HEK293T (cell line): ENCODE results near the gene CDK5RAP2.

Experiments
- CTCF ChIA-PET: fragments of 350-600 bp; formaldehyde crosslinking; extraction: SDS; loops from one replicate; lab custom pipeline; 2021; ENCODE audit warnings: antibody characterized with exemption, inconsistent platforms; lab: Yijun Ruan, JAX
- POLR2A ChIA-PET: fragments of 350-600 bp; formaldehyde crosslinking; extraction: SDS; loops from one replicate; lab custom pipeline; 2020; ENCODE audit warnings: antibody characterized with exemption, inconsistent platforms; lab: Yijun Ruan, JAX
- DNase-seq: peaks from one replicate; pipeline ENCODE4 v3.0.0; 2012; ENCODE audit warnings: mixed read lengths; ENCODE audit errors: extremely low spot score
- ARNT ChIP-seq: fragments of 450-650 bp; IDR thresholded peaks from 2 replicates; pipeline ENCODE4 v1.6.1; 2017; ENCODE audit warnings: mild to moderate bottlenecking
- BHLHE40 ChIP-seq: fragments of 450-650 bp; IDR thresholded peaks from 2 replicates; pipeline ENCODE4 v1.6.1; 2016; ENCODE audit warnings: mild to moderate bottlenecking, moderate library complexity, borderline replicate concordance
- CTBP1 ChIP-seq: fragments of 450-650 bp; IDR thresholded peaks from 2 replicates; pipeline ENCODE4 v1.6.1; 2016; ENCODE audit warnings: borderline replicate concordance
- ELF4 ChIP-seq: fragments of 450-650 bp; IDR thresholded peaks from 2 replicates; pipeline ENCODE4 v1.6.1; 2017; ENCODE audit warnings: antibody characterized with exemption
- FOXA1 ChIP-seq: fragments of 450-650 bp; IDR thresholded peaks from 2 replicates; pipeline ENCODE4 v1.6.1; 2016; ENCODE audit warnings: mild to moderate bottlenecking
- FOXK2 ChIP-seq: fragments of 450-650 bp; IDR thresholded peaks from 2 replicates; pipeline ENCODE4 v1.6.1; 2016; ENCODE audit warnings: mild to moderate bottlenecking
- FOXM1 ChIP-seq: fragments of 450-650 bp; IDR thresholded peaks from 2 replicates; pipeline ENCODE4 v1.6.1; 2017; ENCODE audit warnings: mild to moderate bottlenecking, borderline replicate concordance
- HDGF ChIP-seq: fragments of 450-650 bp; IDR thresholded peaks from 2 replicates; pipeline ENCODE4 v1.6.1; 2017; ENCODE audit warnings: antibody characterized with exemption, borderline replicate concordance
- L3MBTL2 ChIP-seq: fragments of 450-650 bp; conservative IDR thresholded peaks from 2 replicates; pipeline ENCODE4 v1.6.1; 2016; ENCODE audit warnings: mild to moderate bottlenecking
- LEF1 ChIP-seq: fragments of 450-650 bp; IDR thresholded peaks from 2 replicates; pipeline ENCODE4 v1.6.1; 2017; ENCODE audit warnings: mild to moderate bottlenecking, borderline replicate concordance
- NFRKB ChIP-seq: fragments of 450-650 bp; IDR thresholded peaks from 2 replicates; pipeline ENCODE4 v1.6.1; 2016; ENCODE audit warnings: mild to moderate bottlenecking, moderate library complexity
- SP1 ChIP-seq: fragments of 450-650 bp; IDR thresholded peaks from 2 replicates; pipeline ENCODE4 v1.6.1; 2017
- SUZ12 ChIP-seq: fragments of 450-650 bp; IDR thresholded peaks from 2 replicates; pipeline ENCODE4 v1.6.1; 2016; ENCODE audit warnings: mild to moderate bottlenecking
- TARDBP ChIP-seq: fragments of 450-650 bp; IDR thresholded peaks from 2 replicates; pipeline ENCODE4 v1.6.1; 2016
- ZNF384 ChIP-seq: fragments of 450-650 bp; IDR thresholded peaks from 2 replicates; pipeline ENCODE4 v1.6.1; 2016
- TF ChIP-seq, protein P1 (sequence below): fragments of 450-650 bp; IDR thresholded peaks from 2 replicates; pipeline ENCODE4 v1.6.1; 2016

CDK5RAP2 gene

DNA sequence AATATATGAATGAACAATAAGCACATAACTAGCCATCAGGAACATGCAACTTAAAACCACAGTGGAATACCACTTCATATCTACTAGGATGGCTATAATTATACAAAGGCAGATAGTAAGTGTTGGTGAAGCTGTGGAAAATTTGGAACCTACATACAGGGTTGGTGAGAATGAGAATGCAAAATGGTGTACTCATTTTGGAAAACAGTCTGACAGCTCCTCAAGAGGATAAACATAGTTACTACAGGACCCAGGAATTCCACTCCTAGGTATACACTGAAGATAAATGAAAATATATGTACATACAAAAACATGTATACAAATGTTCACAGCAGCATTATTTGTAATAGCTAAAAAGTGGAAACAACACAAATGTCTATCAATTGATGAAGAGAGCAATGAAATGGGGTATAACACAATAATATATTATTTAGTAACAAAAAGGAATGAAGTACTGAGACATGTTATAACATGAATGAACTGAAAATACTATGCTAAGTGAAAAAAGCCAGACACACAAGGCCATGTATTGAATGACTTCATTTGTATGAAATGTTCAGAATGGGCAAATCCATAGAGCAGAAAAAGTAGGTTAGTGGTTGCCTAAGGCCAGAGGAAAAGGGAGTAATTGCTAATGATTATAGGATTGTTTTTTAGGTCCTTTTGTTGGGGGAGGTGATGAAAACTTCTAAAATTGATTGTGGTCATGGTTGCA lies 31.2 kb upstream of the CDK5RAP2 start:
- no peak for DNase-seq
- TF ChIP-seq HDGF (no peak), BHLHE40 (no peak), TARDBP (no peak), FOXA1 (no peak), LEF1 (no peak)
- ChIA-PET CTCF (interaction anchor here (0.7 kb wide), 1 partner anchor 12 kb away, joined by 8 read pairs; no protein-coding TSS in a partner anchor), POLR2A (no interaction called here)

DNA sequence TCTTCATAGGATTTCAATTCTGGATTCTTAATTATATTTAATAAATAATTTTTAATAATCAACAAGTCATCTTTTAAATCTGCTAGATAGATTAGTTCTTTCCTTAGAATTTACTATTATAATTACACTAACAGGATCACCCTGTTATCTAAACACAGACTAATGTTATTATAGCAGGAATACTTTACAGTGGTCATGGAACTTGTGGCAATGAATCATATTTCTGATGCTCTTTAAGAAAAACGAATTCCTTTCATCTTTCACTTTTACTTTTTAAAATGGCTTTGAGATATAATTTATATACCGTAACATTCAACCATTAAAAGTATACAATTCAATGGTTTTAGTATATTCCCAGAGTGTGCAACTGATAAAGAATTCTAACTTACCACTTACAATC lies 29.7 kb upstream of the CDK5RAP2 start:
- TF ChIP-seq CTBP1 (no peak), TARDBP (no peak), ARNT (no peak), ELF4 (no peak)
- DNase-seq = no peak
- ChIA-PET CTCF (no interaction called here), POLR2A (no interaction called here)

DNA sequence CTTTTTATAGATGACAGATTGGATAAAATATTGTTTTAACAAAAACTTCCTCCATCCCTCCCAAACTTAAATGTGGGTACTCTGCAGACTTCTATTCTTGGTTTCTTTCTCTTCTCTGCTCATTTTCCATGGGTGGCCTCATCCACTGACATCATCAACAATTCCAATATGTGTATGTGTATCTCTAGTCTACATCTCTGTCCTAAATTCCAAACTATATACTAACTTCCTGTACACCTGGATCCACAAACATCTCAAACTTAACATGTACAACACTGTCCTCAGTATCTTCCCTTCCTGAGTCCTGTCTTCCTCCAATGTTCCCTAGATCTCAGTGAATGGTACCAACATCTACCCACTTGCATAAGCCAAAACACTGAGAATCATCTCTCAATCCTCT lies 28.5 kb upstream of the CDK5RAP2 start:
- POLR2A ChIA-PET = no interaction called here
- TF ChIP-seq BHLHE40 (no peak), HDGF (no peak), FOXA1 (no peak), TARDBP (no peak), FOXM1 (no peak), LEF1 (no peak), CTBP1 (no peak), FOXK2 (no peak), ARNT (no peak), ELF4 (no peak), SUZ12 (no peak), L3MBTL2 (no peak), SP1 (no peak), NFRKB (no peak), ZNF384 (no peak)
- TF ChIP-seq, protein P1, sequence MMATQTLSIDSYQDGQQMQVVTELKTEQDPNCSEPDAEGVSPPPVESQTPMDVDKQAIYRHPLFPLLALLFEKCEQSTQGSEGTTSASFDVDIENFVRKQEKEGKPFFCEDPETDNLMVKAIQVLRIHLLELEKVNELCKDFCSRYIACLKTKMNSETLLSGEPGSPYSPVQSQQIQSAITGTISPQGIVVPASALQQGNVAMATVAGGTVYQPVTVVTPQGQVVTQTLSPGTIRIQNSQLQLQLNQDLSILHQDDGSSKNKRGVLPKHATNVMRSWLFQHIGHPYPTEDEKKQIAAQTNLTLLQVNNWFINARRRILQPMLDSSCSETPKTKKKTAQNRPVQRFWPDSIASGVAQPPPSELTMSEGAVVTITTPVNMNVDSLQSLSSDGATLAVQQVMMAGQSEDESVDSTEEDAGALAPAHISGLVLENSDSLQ = no peak
- CTCF ChIA-PET = no interaction called here
- DNase-seq = no peak

DNA sequence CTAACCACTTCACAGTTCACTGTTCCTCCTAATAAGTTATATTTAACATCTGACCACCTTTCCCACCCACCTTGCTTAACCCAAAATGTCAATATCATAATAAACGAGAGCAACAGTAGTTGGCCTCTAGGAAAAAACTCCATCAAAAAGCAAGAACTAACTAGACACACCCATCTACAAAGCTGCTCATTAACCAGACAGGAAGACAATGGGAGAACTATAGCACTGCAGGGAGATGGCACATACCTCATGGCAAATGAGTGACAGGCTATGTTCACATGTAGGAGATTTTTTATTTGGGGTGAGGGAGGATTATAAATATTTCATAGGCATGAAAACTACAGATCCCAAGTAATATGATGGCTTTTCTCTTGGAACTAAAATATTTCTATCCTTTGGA lies 23.6 kb upstream of the CDK5RAP2 start:
- POLR2A ChIA-PET = no interaction called here
- CTCF ChIA-PET = no interaction called here
- DNase-seq = no peak
- TF ChIP-seq SUZ12 (no peak), FOXM1 (no peak), FOXA1 (no peak), BHLHE40 (no peak), CTBP1 (no peak)
- TF ChIP-seq, protein P1 = 0 out of 2 replicates have a peak, but pooled peaks have one; percentile 10

DNA sequence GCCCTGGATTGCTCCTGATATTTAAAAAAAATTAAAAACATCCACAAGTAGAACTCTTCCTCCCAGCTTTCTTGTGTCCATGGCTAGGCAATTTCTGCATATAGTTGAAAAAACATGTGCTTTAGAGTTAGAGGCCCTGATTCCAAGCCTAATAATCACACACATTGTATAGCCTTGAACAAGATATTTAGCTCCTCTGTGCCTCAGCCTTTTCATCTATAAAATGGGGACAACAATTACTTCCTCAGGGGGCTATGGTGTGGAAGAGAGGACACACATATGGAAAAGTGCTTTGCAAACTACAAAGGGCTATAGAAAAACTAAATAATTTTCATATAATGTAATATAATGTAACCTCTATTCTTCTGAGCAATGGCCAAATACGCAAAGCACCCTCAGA lies 23.0 kb upstream of the CDK5RAP2 start:
- POLR2A ChIA-PET = no interaction called here
- TF ChIP-seq FOXA1 = no peak
- TF ChIP-seq ZNF384 = no peak
- no peak for TF ChIP-seq ARNT
- no peak for TF ChIP-seq L3MBTL2
- no peak for TF ChIP-seq TARDBP
- no peak for TF ChIP-seq SUZ12
- TF ChIP-seq FOXM1 = no peak
- TF ChIP-seq, protein P1 = no peak
- TF ChIP-seq CTBP1 = no peak
- TF ChIP-seq SP1 = no peak
- CTCF ChIA-PET = no interaction called here
- DNase-seq = no peak

DNA sequence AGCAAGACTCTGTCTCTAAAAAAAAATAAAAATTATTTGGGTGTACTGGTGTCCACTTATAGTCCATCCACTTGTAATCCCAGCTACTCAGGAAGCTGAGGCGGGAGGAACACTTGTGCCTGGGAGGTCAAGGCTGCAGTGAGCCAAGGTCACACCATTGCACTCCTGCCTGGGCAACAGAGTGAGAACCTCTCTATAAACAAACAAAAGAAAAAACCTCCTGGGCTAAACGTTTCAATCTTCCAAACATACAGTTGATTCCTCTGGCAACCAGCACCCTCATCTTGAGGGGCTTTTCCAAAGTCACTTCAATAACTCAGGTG lies 13.9 kb upstream of the CDK5RAP2 start:
- no peak for TF ChIP-seq FOXM1
- no peak for TF ChIP-seq LEF1
- no peak for TF ChIP-seq BHLHE40
- TF ChIP-seq NFRKB = no peak
- TF ChIP-seq, protein P1 = no peak
- TF ChIP-seq ZNF384 = no peak
- TF ChIP-seq ARNT = no peak
- TF ChIP-seq CTBP1 = no peak
- TF ChIP-seq HDGF = no peak
- TF ChIP-seq L3MBTL2 = no peak
- no peak for TF ChIP-seq FOXA1
- TF ChIP-seq FOXK2 = no peak
- no peak for TF ChIP-seq SP1
- no peak for TF ChIP-seq ELF4
- TF ChIP-seq TARDBP = no peak
- no peak for TF ChIP-seq SUZ12
- ChIA-PET POLR2A (no interaction called here), CTCF (no interaction called here)
- DNase-seq = no peak
